GM18870 (cell line): ENCODE results near the gene PMEPA1.

Experiments
- ATAC-seq: cut with Tn5 transposase; IDR thresholded peaks from one replicate; pipeline ENCODE4 v1.9.1; 2021; ENCODE audit warnings: moderate library complexity; ENCODE audit not compliant: unreplicated experiment

The PMEPA1 gene

GRCh38 chr20:57709823-57710799 lies at the start of gene PMEPA1:
TSS of gene PMEPA1 (minus strand) at chr20:57710015. CDS start at chr20:57709582, 433 bp downstream.
- no peak for ATAC-seq

GRCh38 chr20:57757767-57758166 lies 48.0 kb upstream of the PMEPA1 start:
- no peak for ATAC-seq

GRCh38 chr20:57756921-57757320 lies 47.1 kb upstream of the PMEPA1 start:
- no peak for ATAC-seq

- ATAC-seq: no peak
Measured at GRCh38 chr20:57756213-57756612, 46.4 kb upstream of the PMEPA1 start.

- no peak for ATAC-seq
Measured at GRCh38 chr20:57755609-57756008, 45.8 kb upstream of the PMEPA1 start.

- ATAC-seq: no peak
Measured at GRCh38 chr20:57754190-57754589, 44.4 kb upstream of the PMEPA1 start.

GRCh38 chr20:57753332-57754164 lies 43.7 kb upstream of the PMEPA1 start:
- no peak for ATAC-seq

GRCh38 chr20:57751411-57751810 lies 41.6 kb upstream of the PMEPA1 start:
- ATAC-seq: no peak

- no peak for ATAC-seq
Measured at GRCh38 chr20:57749869-57750268, 40.1 kb upstream of the PMEPA1 start.

- ATAC-seq: no peak
Measured at GRCh38 chr20:57749131-57749690, 39.4 kb upstream of the PMEPA1 start.

GRCh38 chr20:57748601-57749130 lies 38.9 kb upstream of the PMEPA1 start:
- ATAC-seq: no peak

GRCh38 chr20:57747861-57748481 lies 38.2 kb upstream of the PMEPA1 start:
- no peak for ATAC-seq

GRCh38 chr20:57746832-57747404 lies 37.1 kb upstream of the PMEPA1 start:
- ATAC-seq: no peak

- ATAC-seq: no peak
Measured at GRCh38 chr20:57746201-57746600, 36.4 kb upstream of the PMEPA1 start.

GRCh38 chr20:57744206-57744605 lies 34.4 kb upstream of the PMEPA1 start:
- ATAC-seq: no peak

- ATAC-seq: no peak
Measured at GRCh38 chr20:57743450-57744095, 33.8 kb upstream of the PMEPA1 start.

- no peak for ATAC-seq
Measured at GRCh38 chr20:57742507-57743181, 32.8 kb upstream of the PMEPA1 start.

GRCh38 chr20:57738484-57738883 lies 28.7 kb upstream of the PMEPA1 start:
- ATAC-seq: no peak

- no peak for ATAC-seq
Measured at GRCh38 chr20:57738053-57738452, 28.2 kb upstream of the PMEPA1 start.
